Rectal smooth muscle tissue (tissue), 1 donor: Measurements from ENCODE around the gene CD55.

ENCODE experiments used
- H3K27ac ChIP-seq: one replicate; pipeline ENCODE4 v1.7.0; 2013; ENCODE audit warnings: low read depth, low read length, inconsistent platforms
- H3K27me3 ChIP-seq: one replicate; pipeline ENCODE4 v1.7.0; 2013; ENCODE audit warnings: low read length; ENCODE audit not compliant: control insufficient read depth, insufficient read depth
- H3K36me3 ChIP-seq: one replicate; pipeline ENCODE4 v1.7.0; 2013; ENCODE audit warnings: low read length; ENCODE audit not compliant: control insufficient read depth, insufficient read depth
- H3K4me1 ChIP-seq: one replicate; pipeline ENCODE4 v1.7.0; 2013; ENCODE audit warnings: low read length; ENCODE audit not compliant: control insufficient read depth, insufficient read depth
- H3K4me3 ChIP-seq: one replicate; pipeline ENCODE4 v1.7.0; 2013; ENCODE audit warnings: low read length
- H3K9ac ChIP-seq: one replicate; pipeline ENCODE4 v1.7.0; 2013; ENCODE audit warnings: low read length

CD55 gene

GRCh38 chr1:207401578-207401977 lies 80.1 kb downstream of the CD55 start:
- no peak overlapping the region for H3K27ac ChIP-seq
- H3K4me3 ChIP-seq, result no peak overlapping the region
- H3K36me3 ChIP-seq, result no peaks in the 10 kb centered on the region
- H3K27me3 ChIP-seq, result no peaks in the 10 kb centered on the region
- no peaks in the 10 kb centered on the region for H3K4me1 ChIP-seq
- no peak overlapping the region for H3K9ac ChIP-seq

GRCh38 chr1:207402744-207403143 lies 81.3 kb downstream of the CD55 start:
- H3K36me3 ChIP-seq, result no peaks in the 10 kb centered on the region
- no peak overlapping the region for H3K9ac ChIP-seq
- H3K27me3 ChIP-seq, result no peaks in the 10 kb centered on the region
- H3K4me3 ChIP-seq, result no peak overlapping the region
- H3K4me1 ChIP-seq, result no peaks in the 10 kb centered on the region
- H3K27ac ChIP-seq, result no peak overlapping the region

DNA sequence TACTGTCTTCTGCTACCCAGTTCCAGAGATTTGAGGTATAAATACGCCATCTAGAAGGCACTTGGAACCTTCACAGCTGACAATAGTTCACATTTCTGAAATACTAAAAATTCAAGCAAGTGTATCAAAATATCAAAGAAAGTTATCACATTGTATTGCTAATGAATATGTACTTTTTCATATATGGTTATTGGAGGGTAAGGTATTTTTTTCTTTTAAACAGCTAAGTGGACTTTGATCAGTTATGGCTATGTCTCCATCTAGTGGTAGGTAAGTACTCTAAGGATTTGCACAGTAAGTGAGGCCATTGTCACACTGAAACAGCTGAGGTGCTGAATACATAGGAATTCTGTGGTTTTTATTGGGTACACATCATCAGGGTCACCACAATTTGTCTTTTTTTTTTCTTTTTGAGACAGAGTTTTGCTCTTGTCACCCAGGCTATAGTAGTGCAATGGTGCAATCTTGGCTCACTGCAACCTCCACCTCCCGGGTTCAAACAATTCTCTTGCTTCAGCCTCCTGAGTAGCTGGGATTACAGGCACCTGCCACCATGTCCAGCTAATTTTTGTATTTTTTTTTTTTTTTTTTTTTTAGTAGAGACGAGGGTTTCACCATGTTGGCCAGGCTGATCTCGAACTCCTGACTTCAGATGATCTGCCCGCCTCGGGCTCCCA lies 83.5 kb downstream of the CD55 start:
- H3K27me3 ChIP-seq, result no peaks in the 10 kb centered on the region
- H3K9ac ChIP-seq, result no peak overlapping the region

GRCh38 chr1:207405814-207406213 lies 84.3 kb downstream of the CD55 start:
- no peaks in the 10 kb centered on the region for H3K36me3 ChIP-seq
- no peak overlapping the region for H3K4me3 ChIP-seq
- no peak overlapping the region for H3K9ac ChIP-seq
- no peaks in the 10 kb centered on the region for H3K27me3 ChIP-seq
- no peak overlapping the region for H3K27ac ChIP-seq
- H3K4me1 ChIP-seq, result no peaks in the 10 kb centered on the region

More for the DNA sequence above, 83.5 kb downstream of the CD55 start:
- Histone ChIP-seq H3K36me3 (no peaks in the 10 kb centered on the region), H3K27ac (no peak overlapping the region), H3K4me1 (no peaks in the 10 kb centered on the region), H3K4me3 (no peak overlapping the region)

DNA sequence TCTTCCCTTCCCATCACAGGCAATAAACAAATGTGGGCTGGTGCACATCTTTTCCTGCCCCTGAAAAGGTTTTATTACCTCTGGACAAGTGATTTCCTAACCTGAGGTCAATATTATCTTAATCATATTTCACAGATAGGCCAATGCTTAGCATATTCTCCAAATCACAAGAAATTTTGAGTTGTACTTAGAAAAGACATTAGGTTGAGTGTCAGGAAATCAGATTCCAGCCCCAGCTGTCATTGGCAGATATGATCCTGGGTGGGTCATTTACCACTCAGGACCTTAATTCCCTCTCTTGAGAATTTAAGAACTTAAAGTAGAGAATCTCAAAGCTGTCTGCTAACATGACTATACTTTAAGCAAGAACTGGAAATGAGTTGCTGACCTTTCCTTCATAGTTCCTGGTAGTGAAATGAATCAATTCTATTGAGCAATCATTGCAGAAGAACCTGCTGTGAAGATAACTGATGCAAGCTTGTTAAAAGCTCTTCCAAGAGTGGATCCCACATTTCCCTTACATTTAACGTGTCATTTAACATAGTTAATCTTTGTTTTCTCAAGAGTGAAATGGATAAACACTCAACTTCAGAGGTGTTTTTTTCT lies 86.3 kb downstream of the CD55 start:
- Histone ChIP-seq H3K27ac (no peak overlapping the region), H3K27me3 (no peaks in the 10 kb centered on the region), H3K4me3 (no peak overlapping the region), H3K4me1 (no peaks in the 10 kb centered on the region), H3K9ac (no peak overlapping the region), H3K36me3 (no peaks in the 10 kb centered on the region)
